ENCODE results near the gene TMEM117.
"Not testable (repeated sequence)": the region's sequence is repeated elsewhere in the genome, so short reads cannot be mapped to it uniquely, and the experiment has no call there.

DNA sequence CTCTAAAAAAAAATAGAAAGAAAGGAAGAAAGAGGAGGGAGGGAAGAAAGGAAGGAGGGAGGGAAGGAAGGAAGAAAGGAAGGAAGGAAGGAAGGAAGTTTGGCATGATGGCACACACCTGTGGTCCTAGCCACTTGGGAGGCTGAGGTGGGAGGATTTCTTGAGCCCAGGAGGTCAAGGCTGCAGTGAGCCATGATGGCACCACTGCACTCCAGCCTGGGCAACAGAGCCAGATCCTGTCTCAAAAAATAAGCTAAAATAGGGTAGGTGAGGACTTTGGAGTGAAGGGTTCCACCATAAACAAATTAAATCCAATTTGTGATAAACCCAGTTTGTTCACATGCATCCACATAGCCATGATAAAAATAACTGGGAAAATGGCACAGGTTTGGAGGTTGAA lies 543.2 kb downstream of the TMEM117 start:
- TF ChIP-seq CTCF, POLR2A, EP300 (IDR thresholded peaks at IDR 0.05): not testable (repeated sequence)
